Measurements from ENCODE around the gene ACTRT2. TPM values are rescaled to one million over a fixed set of nuclear protein-coding genes. Genes with fewer than 3 reads are reported as not detected.
A peak's percentile ranks its signal among the peaks of the same experiment; 100 is the strongest.

The ACTRT2 gene
- total and polyA plus RNA-seq, 10 donors = not detected

GRCh38 chr1:3001471-3002348 lies 19.6 kb upstream of the ACTRT2 start:
- Histone ChIP-seq H3K9me3 (peaks cover 0 to 7% (median 6%) of the 10 kb centered on the region in 8 donors), H3K36me3 (no peaks in the 10 kb centered on the region), H3K27me3 (replicated peaks in 1 of 7) (peaks cover 0 to 71% (median 0%) of the 10 kb centered on the region in 7 donors), H3K4me1 (peaks cover 0 to 8% (median 0%) of the 10 kb centered on the region in 6 donors), H3K27ac (no peak overlapping the region), H3K4me3 (no peak overlapping the region)
- intact Hi-C loops (cut with DNase I; ENCODE audit: low total_unique reads) = no loop called here
- TF ChIP-seq POLR2A (IDR thresholded peaks at IDR 0.05) = no peak
- TF ChIP-seq POLR2AphosphoS5 (IDR thresholded peaks at IDR 0.05) = no peak
- WGBS, 5 donors = 84 to 92% (median 91%) methylated on average over 39 to 47 of the region's 47 CpGs
- peak; percentile 45 for DNase-seq

GRCh38 chr1:3002349-3003038 lies 18.8 kb upstream of the ACTRT2 start:
- peak; percentile 37 for DNase-seq

GRCh38 chr1:3003039-3003940 lies 18.0 kb upstream of the ACTRT2 start:
- TF ChIP-seq POLR2AphosphoS5 (IDR thresholded peaks at IDR 0.05) = no peak
- Histone ChIP-seq H3K4me1 (peaks cover 0 to 8% (median 0%) of the 10 kb centered on the region in 6 donors), H3K9me3 (peaks cover 0 to 23% (median 21%) of the 10 kb centered on the region in 8 donors), H3K36me3 (no peaks in the 10 kb centered on the region), H3K27ac (no peak overlapping the region), H3K27me3 (replicated peaks in 1 of 7) (peaks cover 0 to 80% (median 0%) of the 10 kb centered on the region in 7 donors), H3K4me3 (no peak overlapping the region)
- intact Hi-C loops (cut with DNase I; ENCODE audit: low total_unique reads) = no loop called here
- WGBS, 5 donors = 68 to 84% (median 74%) methylated on average over 11 to 32 of the region's 32 CpGs
- DNase-seq = peak; percentile 63

More at GRCh38 chr1:3002349-3003038, 18.8 kb upstream of the ACTRT2 start:
- TF ChIP-seq CTCF (IDR thresholded peaks at IDR 0.05 in 8 of 11, conservative IDR thresholded peaks at IDR 0.05 in 3 of 11) = no peak
- no peak for TF ChIP-seq POLR2AphosphoS5 (IDR thresholded peaks at IDR 0.05)
- no peak for TF ChIP-seq POLR2A (IDR thresholded peaks at IDR 0.05)
- peaks cover 0 to 15% (median 13%) of the 10 kb centered on the region in 8 donors for H3K9me3 ChIP-seq
- no peaks in the 10 kb centered on the region for H3K36me3 ChIP-seq
- peaks cover 0 to 8% (median 0%) of the 10 kb centered on the region in 6 donors for H3K4me1 ChIP-seq
- WGBS, 5 donors = 70 to 96% (median 88%) methylated on average over 11 to 23 of the region's 23 CpGs
- no peak overlapping the region for H3K4me3 ChIP-seq
- peaks cover 0 to 74% (median 0%) of the 10 kb centered on the region in 7 donors for H3K27me3 ChIP-seq (replicated peaks in 1 of 7)
- intact Hi-C loops (cut with DNase I; ENCODE audit: low total_unique reads) = no loop called here
- H3K27ac ChIP-seq = no peak overlapping the region

- DNase-seq = peak; percentile 46
- peaks cover 0 to 81% (median 0%) of the 10 kb centered on the region in 7 donors for H3K27me3 ChIP-seq (replicated peaks in 1 of 7)
- peaks cover 0 to 8% (median 0%) of the 10 kb centered on the region in 6 donors for H3K4me1 ChIP-seq
- H3K27ac ChIP-seq = no peak overlapping the region
- 60 to 79% (median 72%) methylated on average over 6 to 10 of the region's 10 CpGs for WGBS, 5 donors
- peaks cover 0 to 29% (median 27%) of the 10 kb centered on the region in 8 donors for H3K9me3 ChIP-seq
- intact Hi-C loops (cut with DNase I; ENCODE audit: low total_unique reads) = no loop called here
- H3K4me3 ChIP-seq = no peak overlapping the region
- H3K36me3 ChIP-seq = no peaks in the 10 kb centered on the region
- TF ChIP-seq POLR2AphosphoS5 (IDR thresholded peaks at IDR 0.05) (no peak), CTCF (IDR thresholded peaks at IDR 0.05 in 8 of 11, conservative IDR thresholded peaks at IDR 0.05 in 3 of 11) (no peak), POLR2A (IDR thresholded peaks at IDR 0.05) (no peak)
Observed at GRCh38 chr1:3003941-3004270, 17.4 kb upstream of the ACTRT2 start.
